ENCODE results near the gene EYA3. TPM values are rescaled to one million over a fixed set of nuclear protein-coding genes. Genes with fewer than 3 reads are reported as not detected.
"Not testable (repeated sequence)": the region's sequence is repeated elsewhere in the genome, so short reads cannot be mapped to it uniquely, and the experiment has no call there.

The EYA3 gene
- total RNA-seq, 3 donors from 2014 or later, result 26.6 to 29.6 (median 28.1) TPM

DNA sequence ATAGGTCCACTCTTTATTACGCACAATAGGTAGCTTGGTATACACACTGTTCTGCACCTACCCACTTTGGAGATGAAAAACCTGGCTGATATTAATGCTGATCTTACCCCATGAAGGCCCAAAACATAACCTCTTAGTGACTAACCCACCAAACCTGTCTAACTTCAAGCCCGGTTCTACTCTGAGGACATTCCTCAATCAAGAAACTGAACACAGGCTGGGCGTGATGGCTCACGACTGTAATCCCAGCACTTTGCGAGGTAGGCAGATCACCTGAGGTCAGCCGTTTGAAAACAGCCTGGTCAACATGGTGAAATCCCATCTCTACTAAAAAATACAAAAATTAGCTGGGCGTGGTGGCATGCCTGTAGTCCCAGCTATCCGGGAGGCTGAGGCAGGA is 50.5 kb downstream of the EYA3 start:
- ATAC-seq, result no peak
- H3K4me3 Mint-ChIP-seq, result no peak overlapping the region

DNA sequence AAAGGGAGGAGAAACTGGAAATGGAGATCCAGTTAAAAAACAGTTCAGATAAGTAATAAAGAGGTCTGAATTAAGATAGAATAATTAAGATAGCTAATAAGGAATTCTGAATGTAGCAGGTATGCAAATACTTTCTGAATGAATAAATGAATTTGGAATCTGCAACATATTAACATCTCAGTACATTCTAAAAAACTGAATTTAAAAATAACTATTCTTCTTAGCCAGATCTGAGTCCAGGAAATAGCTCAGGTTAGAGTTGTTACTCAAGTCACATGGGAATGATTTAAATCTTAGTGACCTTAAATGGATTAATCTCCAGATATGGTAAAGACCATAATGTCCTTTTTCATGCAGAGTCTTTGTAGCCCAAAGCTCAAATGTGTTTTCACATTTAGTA is 51.2 kb downstream of the EYA3 start:
- DNase-seq, result no peak
- no peak for ATAC-seq
- H3K36me3 Mint-ChIP-seq (ENCODE audit: insufficient read depth), result peaks cover 31% of the 10 kb centered on the region
- H3K4me1 Mint-ChIP-seq (ENCODE audit: low read depth), result no peaks in the 10 kb centered on the region
- no peak overlapping the region for H3K4me3 Mint-ChIP-seq
- H3K9me3 Mint-ChIP-seq, result no peaks in the 10 kb centered on the region
- H3K27me3 Mint-ChIP-seq (ENCODE audit: low read depth), result no peaks in the 10 kb centered on the region

More for the DNA sequence above, 50.5 kb downstream of the EYA3 start:
- Mint-ChIP-seq H3K27me3 (ENCODE audit: low read depth) (no peaks in the 10 kb centered on the region), H3K36me3 (ENCODE audit: insufficient read depth) (peaks cover 31% of the 10 kb centered on the region), H3K4me1 (ENCODE audit: low read depth) (no peaks in the 10 kb centered on the region), H3K9me3 (no peaks in the 10 kb centered on the region)
- DNase-seq, result no peak

DNA sequence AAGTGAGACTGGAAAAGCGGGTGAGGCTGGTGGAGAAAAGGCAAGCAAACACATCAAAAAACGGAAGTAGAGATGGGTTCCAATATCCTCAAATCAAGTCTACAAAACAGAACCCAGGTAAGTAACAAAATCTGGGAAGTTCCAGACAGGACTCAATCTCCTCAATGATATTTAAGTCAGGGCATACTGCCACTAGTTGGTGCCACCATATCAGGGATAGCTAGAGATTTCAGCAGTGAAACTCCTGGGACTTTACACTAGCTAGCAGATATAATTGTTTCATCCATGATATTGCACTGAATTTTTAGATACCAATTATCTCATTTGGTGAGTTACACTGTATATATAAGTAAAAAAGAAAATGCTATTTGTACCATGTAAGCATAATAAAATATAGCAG is 52.0 kb downstream of the EYA3 start:
- Mint-ChIP-seq H3K9me3 (no peaks in the 10 kb centered on the region), H3K4me3 (no peak overlapping the region), H3K27me3 (ENCODE audit: low read depth) (no peaks in the 10 kb centered on the region), H3K4me1 (ENCODE audit: low read depth) (no peaks in the 10 kb centered on the region), H3K36me3 (ENCODE audit: insufficient read depth) (peaks cover 26% of the 10 kb centered on the region)
- DNase-seq, result no peak
- ATAC-seq, result no peak

DNA sequence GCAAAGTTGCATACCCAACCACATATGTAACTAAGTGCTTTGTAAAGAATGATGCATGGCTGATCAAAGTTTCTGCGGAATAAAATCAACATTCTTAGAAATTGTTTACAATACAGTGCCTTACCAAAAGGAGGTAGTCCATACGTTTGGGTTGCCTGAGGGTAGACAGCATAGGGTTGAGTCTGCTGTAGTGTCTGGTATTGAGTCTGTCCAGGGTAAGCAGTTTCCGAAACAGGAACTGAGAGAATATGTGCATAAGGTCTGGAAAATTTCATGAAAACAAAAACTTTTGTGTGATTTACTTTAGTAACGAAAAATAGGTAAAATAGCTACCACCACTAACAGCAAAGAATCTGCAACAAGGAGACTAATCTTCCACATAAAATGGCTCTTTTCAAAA is 53.0 kb downstream of the EYA3 start:
- no peak for DNase-seq
- H3K4me3 Mint-ChIP-seq, result no peak overlapping the region
- peaks cover 26% of the 10 kb centered on the region for H3K36me3 Mint-ChIP-seq (ENCODE audit: insufficient read depth)
- ATAC-seq, result no peak
- H3K9me3 Mint-ChIP-seq, result no peaks in the 10 kb centered on the region
- no peaks in the 10 kb centered on the region for H3K4me1 Mint-ChIP-seq (ENCODE audit: low read depth)
- no peaks in the 10 kb centered on the region for H3K27me3 Mint-ChIP-seq (ENCODE audit: low read depth)

DNA sequence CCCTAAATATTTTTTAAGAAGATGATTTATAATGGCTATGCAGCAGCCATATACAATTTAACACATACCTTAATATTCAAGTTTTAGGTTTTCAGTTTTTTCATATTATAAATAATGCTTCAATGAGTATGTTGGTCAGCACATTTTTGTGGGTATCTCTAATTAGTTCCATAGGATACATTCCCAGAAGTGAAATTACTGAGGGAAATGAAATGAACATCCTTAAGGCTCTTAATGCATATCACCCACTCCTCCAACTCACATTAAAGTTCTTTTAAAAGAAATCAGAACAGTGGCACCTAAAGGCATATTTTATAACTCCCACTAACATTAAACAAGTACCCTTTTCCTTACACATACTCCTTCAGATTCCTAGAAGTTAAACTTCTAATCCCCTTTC is 56.1 kb downstream of the EYA3 start:
- H3K27me3 Mint-ChIP-seq (ENCODE audit: low read depth), result no peaks in the 10 kb centered on the region
- no peak overlapping the region for H3K4me3 Mint-ChIP-seq
- ATAC-seq (no peak), DNase-seq (no peak)
- H3K9me3 Mint-ChIP-seq, result no peaks in the 10 kb centered on the region
- peaks cover 12% of the 10 kb centered on the region for H3K36me3 Mint-ChIP-seq (ENCODE audit: insufficient read depth)
- no peaks in the 10 kb centered on the region for H3K4me1 Mint-ChIP-seq (ENCODE audit: low read depth)

DNA sequence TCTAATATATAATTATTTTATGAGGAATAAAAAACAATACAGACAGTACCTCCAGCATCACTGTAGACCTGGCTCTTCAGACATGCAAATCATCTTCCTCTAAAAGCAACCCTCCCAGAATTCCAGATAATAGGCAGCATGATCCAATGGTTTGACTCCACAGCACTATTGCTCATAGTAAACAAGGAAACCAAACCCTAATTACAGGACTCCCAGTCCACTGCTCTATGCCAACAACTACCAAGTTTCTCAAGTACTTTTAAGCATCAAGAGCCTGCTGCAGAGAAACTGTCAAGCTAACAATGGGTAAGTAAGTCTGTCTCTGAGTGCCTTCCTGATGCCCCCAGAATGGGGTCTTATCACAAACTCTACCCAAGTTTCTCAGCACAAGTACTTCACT is 57.2 kb downstream of the EYA3 start:
- Mint-ChIP-seq H3K36me3 (ENCODE audit: insufficient read depth) (peaks cover 13% of the 10 kb centered on the region), H3K4me1 (ENCODE audit: low read depth) (no peaks in the 10 kb centered on the region), H3K4me3 (no peak overlapping the region), H3K9me3 (no peaks in the 10 kb centered on the region), H3K27me3 (ENCODE audit: low read depth) (no peaks in the 10 kb centered on the region)
- no peak for DNase-seq
- ATAC-seq, result no peak

DNA sequence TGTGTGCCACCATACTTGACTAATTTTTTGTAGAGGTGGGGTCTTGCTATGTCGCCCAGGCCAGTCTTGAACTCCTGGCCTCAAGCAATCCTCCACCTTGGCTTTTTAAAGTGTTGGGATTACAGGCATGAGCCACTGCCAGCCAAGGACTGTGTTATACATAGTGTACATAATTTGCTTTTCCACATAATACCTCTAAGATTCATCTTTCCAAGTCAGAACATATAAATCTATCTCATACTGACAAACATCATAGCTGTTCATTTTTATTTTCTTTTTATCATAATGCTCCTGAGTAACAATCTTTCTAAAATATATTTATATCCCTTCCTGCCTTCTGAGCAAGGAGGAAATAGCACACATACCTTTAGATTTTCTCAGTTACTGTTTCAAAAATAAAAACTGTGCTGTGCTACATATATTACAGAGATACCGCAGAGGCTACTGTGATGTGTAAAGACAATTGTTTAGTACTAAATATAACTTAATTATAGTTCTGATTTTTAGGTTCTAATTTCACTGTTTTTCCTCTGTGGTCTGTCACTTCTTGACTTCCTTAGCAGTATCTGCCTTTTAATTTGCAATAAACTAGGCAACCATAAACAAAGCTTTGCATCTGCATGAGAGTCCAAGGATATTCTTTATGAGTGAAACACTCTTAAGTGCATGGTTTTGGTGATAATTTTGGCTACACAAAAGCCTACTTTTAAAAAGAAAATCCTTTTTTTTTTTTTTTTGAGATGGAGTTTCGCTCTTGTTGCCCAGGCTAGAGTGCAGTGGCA is 59.3 kb downstream of the EYA3 start:
- no peaks in the 10 kb centered on the region for H3K9me3 Mint-ChIP-seq
- DNase-seq (no peak), ATAC-seq (no peak)
- H3K4me1 Mint-ChIP-seq (ENCODE audit: low read depth), result no peaks in the 10 kb centered on the region
- H3K4me3 Mint-ChIP-seq, result no peak overlapping the region
- H3K36me3 Mint-ChIP-seq (ENCODE audit: insufficient read depth), result peaks cover 10% of the 10 kb centered on the region
- no peaks in the 10 kb centered on the region for H3K27me3 Mint-ChIP-seq (ENCODE audit: low read depth)

DNA sequence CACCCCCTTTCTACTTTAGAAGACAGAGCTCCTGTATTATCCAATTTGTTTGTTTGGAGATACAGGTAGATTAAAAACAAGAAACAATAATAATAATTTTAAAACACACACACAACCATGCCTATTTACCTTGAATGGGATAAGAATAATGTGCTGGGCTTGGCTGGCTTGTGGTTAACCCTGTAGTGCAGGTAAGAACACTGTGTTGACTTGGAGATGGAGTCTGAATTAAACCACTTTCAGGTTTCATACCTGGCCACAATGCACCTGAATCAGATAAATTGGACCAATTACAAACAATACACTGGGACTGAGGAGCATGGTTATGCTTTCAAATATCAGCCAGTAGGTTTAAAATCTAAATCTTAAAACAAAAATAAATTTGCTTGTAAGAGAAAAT is 60.8 kb downstream of the EYA3 start:
- H3K36me3 Mint-ChIP-seq (ENCODE audit: insufficient read depth), result peaks cover 10% of the 10 kb centered on the region
- DNase-seq, result no peak
- H3K27me3 Mint-ChIP-seq (ENCODE audit: low read depth), result no peaks in the 10 kb centered on the region
- H3K4me1 Mint-ChIP-seq (ENCODE audit: low read depth), result peaks cover 3% of the 10 kb centered on the region
- no peak for ATAC-seq
- H3K9me3 Mint-ChIP-seq, result no peaks in the 10 kb centered on the region
- no peak overlapping the region for H3K4me3 Mint-ChIP-seq

DNA sequence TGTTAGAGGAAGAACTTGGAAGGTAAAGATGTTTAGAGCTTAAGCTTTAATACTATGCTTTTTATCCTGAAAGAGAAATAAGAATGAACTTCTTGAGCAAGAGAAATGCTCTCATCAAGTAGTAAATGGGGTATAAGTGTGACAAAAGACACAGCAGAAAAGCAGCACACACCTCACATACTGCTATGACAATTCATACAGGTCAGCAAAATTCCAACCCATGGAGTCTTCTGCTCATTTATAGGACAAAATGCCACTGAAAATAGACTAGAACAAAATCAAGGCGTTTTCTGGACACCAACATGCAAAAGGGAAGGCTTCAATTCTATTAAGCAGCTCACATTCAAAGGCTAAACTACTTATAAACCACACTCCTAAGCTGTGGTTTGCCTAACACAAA is 61.2 kb downstream of the EYA3 start:
- H3K4me1 Mint-ChIP-seq (ENCODE audit: low read depth), result peaks cover 3% of the 10 kb centered on the region
- DNase-seq, result no peak
- H3K36me3 Mint-ChIP-seq (ENCODE audit: insufficient read depth), result peaks cover 8% of the 10 kb centered on the region
- no peaks in the 10 kb centered on the region for H3K27me3 Mint-ChIP-seq (ENCODE audit: low read depth)
- ATAC-seq, result no peak
- no peak overlapping the region for H3K4me3 Mint-ChIP-seq
- no peaks in the 10 kb centered on the region for H3K9me3 Mint-ChIP-seq

DNA sequence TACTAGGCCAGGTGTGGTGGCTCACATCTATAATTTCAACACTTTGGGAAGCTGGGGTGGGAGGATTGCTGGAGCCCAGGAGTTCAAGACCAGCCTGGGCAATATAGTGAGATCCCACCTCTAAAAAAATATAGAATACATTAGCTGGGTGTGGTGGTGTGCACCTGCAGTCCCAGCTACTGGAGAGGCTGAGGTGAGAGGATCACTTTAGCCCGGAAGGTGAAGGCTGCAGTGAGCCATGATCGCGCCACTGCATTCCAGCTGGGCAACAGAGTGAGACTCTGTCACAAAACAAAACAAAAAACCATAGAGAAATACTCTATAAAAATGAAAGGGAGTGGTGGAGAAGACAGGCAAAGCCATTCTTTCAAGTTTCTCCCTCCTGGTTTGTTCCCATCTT is 62.1 kb downstream of the EYA3 start:
- H3K9me3 Mint-ChIP-seq, result no peaks in the 10 kb centered on the region
- H3K4me3 Mint-ChIP-seq, result no peak overlapping the region
- DNase-seq, result no peak
- peaks cover 3% of the 10 kb centered on the region for H3K4me1 Mint-ChIP-seq (ENCODE audit: low read depth)
- no peak for ATAC-seq
- H3K36me3 Mint-ChIP-seq (ENCODE audit: insufficient read depth), result peaks cover 8% of the 10 kb centered on the region
- no peaks in the 10 kb centered on the region for H3K27me3 Mint-ChIP-seq (ENCODE audit: low read depth)

DNA sequence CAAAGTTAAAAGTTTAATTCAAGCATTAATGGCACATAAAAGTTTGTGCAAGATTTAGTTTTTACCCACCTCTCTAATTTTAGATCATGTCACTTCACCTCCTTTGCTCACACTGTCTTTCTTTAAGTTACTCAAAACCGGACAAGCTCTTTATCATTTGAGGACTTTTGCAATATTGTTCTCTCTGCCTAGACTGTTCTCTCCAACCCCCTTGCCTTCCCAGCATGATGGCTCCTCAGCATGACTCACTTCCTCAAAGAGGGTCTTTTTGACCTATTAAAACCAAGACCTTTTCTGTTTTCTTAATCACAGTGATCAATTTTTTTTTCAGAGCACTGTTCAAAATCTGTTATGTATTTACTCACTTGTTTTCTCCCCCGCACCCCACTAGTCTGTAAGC is 67.3 kb downstream of the EYA3 start:
- ATAC-seq (no peak), DNase-seq (no peak)
- Mint-ChIP-seq H3K36me3 (ENCODE audit: insufficient read depth) (peaks cover 11% of the 10 kb centered on the region), H3K9me3 (no peaks in the 10 kb centered on the region), H3K4me3 (no peak overlapping the region), H3K27me3 (ENCODE audit: low read depth) (no peaks in the 10 kb centered on the region), H3K4me1 (ENCODE audit: low read depth) (peaks cover 5% of the 10 kb centered on the region)

DNA sequence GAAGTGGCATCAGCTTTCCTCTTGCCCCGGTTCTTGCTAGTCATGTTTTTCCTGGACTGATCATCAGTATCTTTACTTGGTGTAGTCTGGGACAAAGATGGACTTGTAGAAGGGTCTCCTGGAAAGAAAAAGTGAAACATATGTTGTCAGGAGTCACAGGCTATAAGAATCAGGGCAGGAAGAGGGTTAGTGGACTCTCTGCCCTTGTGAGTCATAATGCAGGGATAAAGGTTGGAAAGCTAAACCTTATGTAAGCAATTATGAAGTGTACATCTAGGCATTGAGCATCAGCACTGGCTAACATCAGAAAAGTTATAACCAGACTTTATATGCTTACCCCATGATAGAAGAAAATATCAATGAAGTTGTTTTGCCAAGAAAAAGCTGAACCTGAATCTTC is 77.4 kb downstream of the EYA3 start:
- H3K9me3 Mint-ChIP-seq, result no peaks in the 10 kb centered on the region
- no peak for DNase-seq
- no peak for ATAC-seq
- H3K4me1 Mint-ChIP-seq (ENCODE audit: low read depth), result no peaks in the 10 kb centered on the region
- no peaks in the 10 kb centered on the region for H3K27me3 Mint-ChIP-seq (ENCODE audit: low read depth)
- H3K4me3 Mint-ChIP-seq, result no peak overlapping the region
- peaks cover 30% of the 10 kb centered on the region for H3K36me3 Mint-ChIP-seq (ENCODE audit: insufficient read depth)

DNA sequence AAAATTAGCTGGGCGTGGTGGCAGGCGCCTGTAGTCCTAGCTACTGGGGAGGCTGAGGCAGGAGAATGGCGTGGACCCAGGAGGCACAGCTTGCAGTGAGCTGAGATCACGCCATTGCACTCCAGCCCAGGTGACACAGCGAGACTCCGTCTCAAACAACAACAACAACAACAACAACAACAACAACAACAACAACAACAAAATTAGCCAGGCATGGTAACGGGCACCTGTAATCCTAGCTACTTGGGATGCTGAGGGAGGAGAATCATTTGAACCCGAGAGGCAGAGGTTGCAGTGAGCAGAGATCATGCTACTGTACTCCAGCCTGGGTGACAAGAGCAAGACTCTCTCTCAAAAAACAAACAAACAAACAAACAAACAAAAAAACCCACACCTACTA is 85.3 kb downstream of the EYA3 start:
- not testable (repeated sequence) for DNase-seq; H3K4me1 Mint-ChIP-seq (ENCODE audit: low read depth); H3K9me3 Mint-ChIP-seq; ATAC-seq; H3K4me3 Mint-ChIP-seq; H3K27me3 Mint-ChIP-seq (ENCODE audit: low read depth)
- peaks cover 23% of the 10 kb centered on the region for H3K36me3 Mint-ChIP-seq (ENCODE audit: insufficient read depth)

DNA sequence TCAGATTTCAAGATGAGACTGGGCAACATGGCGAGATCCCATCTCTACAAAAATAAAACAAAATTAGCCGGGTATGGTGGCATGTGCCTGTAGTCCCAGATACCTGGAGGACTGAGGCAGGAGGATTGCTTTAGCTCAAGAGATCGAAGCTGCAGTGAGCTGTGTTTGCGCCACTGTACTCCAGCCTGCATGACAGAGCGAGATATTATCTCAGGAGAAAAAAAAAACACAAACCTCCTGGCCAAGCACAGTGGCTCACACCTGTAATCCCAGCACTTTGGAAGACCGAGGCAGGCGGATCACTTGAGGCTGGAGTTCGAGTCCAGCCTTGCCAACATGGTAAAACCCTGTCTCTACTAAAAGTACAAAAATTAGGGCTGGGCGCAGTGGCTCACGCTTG is 85.8 kb downstream of the EYA3 start:
- Mint-ChIP-seq H3K4me3 (no peak overlapping the region), H3K36me3 (ENCODE audit: insufficient read depth) (peaks cover 28% of the 10 kb centered on the region), H3K9me3 (no peaks in the 10 kb centered on the region), H3K27me3 (ENCODE audit: low read depth) (no peaks in the 10 kb centered on the region), H3K4me1 (ENCODE audit: low read depth) (no peaks in the 10 kb centered on the region)
- DNase-seq (no peak), ATAC-seq (no peak)

DNA sequence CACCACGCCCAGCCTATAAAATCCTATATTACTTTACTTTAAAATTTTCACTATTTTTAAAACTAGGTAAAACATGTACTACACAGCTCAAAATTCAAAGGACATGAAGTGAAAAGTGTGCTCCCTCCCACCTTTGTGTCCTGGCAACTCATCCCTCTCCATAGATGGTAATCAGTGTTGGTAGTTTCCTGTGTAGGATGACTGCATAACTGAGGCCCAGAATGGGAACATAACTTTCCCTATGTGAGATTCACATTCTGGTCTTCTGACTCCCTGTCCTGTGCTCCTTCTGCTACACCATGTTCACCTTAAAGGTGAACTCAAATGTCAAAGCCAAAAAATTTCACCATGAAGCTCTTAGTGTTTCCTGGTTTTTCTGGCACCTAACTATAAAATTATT is 89.4 kb downstream of the EYA3 start:
- no peak for DNase-seq
- Mint-ChIP-seq H3K9me3 (no peaks in the 10 kb centered on the region), H3K4me1 (ENCODE audit: low read depth) (peaks cover 2% of the 10 kb centered on the region), H3K4me3 (no peak overlapping the region), H3K36me3 (ENCODE audit: insufficient read depth) (peaks cover 33% of the 10 kb centered on the region), H3K27me3 (ENCODE audit: low read depth) (no peaks in the 10 kb centered on the region)
- ATAC-seq, result no peak
